ENCODE data around the gene ZMYM2. TPM values are rescaled to one million over a fixed set of nuclear protein-coding genes. Genes with fewer than 3 reads are reported as not detected.
A peak's percentile ranks its signal among the peaks of the same experiment; 100 is the strongest.

The ZMYM2 gene
- total and polyA plus RNA-seq, 10 of the 15 experiments (the other 5 are each of a cell fraction or from before 2014, with no cell fraction given): 9.5 to 60.4 (median 34.6) TPM

DNA sequence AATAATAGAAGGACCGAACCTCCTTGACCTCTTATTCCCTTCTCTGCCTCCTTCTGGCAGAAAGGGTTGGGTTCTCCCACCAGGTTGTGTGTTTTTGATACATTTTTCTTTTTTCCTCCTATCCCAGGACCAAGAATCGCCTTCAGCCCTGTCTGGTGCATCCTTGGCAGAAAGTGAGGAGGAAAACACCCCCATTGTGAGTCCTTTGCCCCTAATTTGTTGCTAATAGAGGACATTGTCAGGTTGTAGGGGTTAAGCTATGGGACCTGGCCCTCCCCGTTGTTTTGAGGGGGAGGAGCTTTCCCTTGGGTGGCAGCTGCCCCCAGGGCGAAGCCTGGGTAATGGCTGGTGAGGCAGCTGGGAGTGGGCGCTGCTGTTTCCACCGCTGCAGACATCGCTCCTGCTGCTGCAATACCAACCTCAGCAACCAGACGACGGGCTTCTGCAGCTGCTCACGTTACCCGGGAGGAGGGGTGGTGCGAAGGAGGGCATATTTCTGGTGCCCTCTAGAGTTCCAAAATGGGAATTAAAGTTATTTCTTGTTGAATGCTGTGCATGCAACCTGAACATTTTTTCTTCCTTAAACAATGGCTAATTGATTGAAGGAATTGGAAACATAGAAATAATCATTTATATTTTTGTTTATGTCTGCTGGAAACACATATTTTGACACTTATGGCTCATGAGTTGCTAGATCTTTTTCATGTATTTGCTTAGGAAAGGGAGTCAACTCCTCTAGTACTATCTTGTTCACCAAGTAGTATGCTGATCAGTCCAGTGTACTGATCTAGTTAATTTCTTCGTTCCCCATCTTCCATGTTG lies 1.5 kb downstream of the ZMYM2 start (continued):
- TF ChIP-seq RFX5 (IDR thresholded peaks at IDR 0.05; ENCODE audit: low read depth, low read length): no peak
- no peak for TF ChIP-seq EZH2 (IDR thresholded peaks at IDR 0.05; ENCODE audit: borderline replicate concordance, control insufficient read depth, low read depth, low read length)
- TF ChIP-seq KAT2A (conservative IDR thresholded peaks at IDR 0.05; ENCODE audit: control insufficient read depth, low read depth, low read length): no peak
- no peak for TF ChIP-seq NR2C1 (IDR thresholded peaks at IDR 0.05)
- no peak for TF ChIP-seq MEF2B (IDR thresholded peaks at IDR 0.05; ENCODE audit: partially characterized antibody, poor library complexity, severe bottlenecking)
- TF ChIP-seq LARP7 (IDR thresholded peaks at IDR 0.05): peak; percentile 26; the same call in 1 of the 2 replicates
- no peak for TF ChIP-seq NFYA (IDR thresholded peaks at IDR 0.05; ENCODE audit: borderline replicate concordance, low read depth, low read length)
- TF ChIP-seq CBFB (IDR thresholded peaks at IDR 0.05; ENCODE audit: low read depth): no peak
- TF ChIP-seq STAT3 (IDR thresholded peaks at IDR 0.05; ENCODE audit: low read depth, low read length): no peak
- TF ChIP-seq, protein P1, sequence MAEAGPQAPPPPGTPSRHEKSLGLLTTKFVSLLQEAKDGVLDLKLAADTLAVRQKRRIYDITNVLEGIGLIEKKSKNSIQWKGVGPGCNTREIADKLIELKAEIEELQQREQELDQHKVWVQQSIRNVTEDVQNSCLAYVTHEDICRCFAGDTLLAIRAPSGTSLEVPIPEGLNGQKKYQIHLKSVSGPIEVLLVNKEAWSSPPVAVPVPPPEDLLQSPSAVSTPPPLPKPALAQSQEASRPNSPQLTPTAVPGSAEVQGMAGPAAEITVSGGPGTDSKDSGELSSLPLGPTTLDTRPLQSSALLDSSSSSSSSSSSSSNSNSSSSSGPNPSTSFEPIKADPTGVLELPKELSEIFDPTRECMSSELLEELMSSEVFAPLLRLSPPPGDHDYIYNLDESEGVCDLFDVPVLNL (IDR thresholded peaks at IDR 0.05; ENCODE audit: low read depth, low read length): no peak
- TF ChIP-seq, protein P2, sequence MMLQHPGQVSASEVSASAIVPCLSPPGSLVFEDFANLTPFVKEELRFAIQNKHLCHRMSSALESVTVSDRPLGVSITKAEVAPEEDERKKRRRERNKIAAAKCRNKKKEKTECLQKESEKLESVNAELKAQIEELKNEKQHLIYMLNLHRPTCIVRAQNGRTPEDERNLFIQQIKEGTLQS (IDR thresholded peaks at IDR 0.05; ENCODE audit: borderline replicate concordance, extremely low read depth, low read depth, low read length): no peak
- peak; percentile 37; the same call in 1 of the 2 replicates for TF ChIP-seq CHD2 (IDR thresholded peaks at IDR 0.05; ENCODE audit: borderline replicate concordance, low read depth, low read length)
- no peak for TF ChIP-seq CHD1 (IDR thresholded peaks at IDR 0.05; ENCODE audit: low read depth, low read length)
- TF ChIP-seq SMC3 (IDR thresholded peaks at IDR 0.05; ENCODE audit: borderline replicate concordance, low read length): peak; percentile 64; the same call in 1 of the 2 replicates
- TF ChIP-seq, protein P3, sequence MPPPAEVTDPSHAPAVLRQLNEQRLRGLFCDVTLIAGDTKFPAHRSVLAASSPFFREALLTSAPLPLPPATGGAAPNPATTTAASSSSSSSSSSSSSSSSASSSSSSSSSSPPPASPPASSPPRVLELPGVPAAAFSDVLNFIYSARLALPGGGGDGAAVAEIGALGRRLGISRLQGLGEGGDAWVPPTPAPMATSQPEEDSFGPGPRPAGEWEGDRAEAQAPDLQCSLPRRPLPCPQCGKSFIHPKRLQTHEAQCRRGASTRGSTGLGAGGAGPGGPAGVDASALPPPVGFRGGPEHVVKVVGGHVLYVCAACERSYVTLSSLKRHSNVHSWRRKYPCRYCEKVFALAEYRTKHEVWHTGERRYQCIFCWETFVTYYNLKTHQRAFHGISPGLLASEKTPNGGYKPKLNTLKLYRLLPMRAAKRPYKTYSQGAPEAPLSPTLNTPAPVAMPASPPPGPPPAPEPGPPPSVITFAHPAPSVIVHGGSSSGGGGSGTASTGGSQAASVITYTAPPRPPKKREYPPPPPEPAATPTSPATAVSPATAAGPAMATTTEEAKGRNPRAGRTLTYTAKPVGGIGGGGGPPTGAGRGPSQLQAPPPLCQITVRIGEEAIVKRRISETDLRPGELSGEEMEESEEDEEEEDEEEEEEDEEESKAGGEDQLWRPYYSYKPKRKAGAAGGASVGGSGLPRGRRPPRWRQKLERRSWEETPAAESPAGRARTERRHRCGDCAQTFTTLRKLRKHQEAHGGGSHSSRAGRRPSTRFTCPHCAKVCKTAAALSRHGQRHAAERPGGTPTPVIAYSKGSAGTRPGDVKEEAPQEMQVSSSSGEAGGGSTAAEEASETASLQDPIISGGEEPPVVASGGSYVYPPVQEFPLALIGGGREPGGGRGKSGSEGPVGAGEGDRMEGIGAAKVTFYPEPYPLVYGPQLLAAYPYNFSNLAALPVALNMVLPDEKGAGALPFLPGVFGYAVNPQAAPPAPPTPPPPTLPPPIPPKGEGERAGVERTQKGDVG (CRISPR knock-in tag; IDR thresholded peaks at IDR 0.05): no peak
- no peak; a peak in 1 of 4 replicates for TF ChIP-seq EP300 (IDR thresholded peaks at IDR 0.05; ENCODE audit: borderline replicate concordance in 1 of 2, control insufficient read depth in 1 of 2, low read depth in 2 of 2, low read length in 2 of 2)
- TF ChIP-seq NRF1 (conservative IDR thresholded peaks at IDR 0.05; ENCODE audit: low read depth, low read length): no peak
- TF ChIP-seq SMAD1 (IDR thresholded peaks at IDR 0.05; ENCODE audit: low read depth, partially characterized antibody): no peak
- no peak for TF ChIP-seq GABPA (IDR thresholded peaks at IDR 0.05; ENCODE audit: low read depth)
- TF ChIP-seq MXI1 (IDR thresholded peaks at IDR 0.05; ENCODE audit: low read depth, low read length): peak; percentile 85
- TF ChIP-seq CHD4 (IDR thresholded peaks at IDR 0.05): no peak
- TF ChIP-seq HDGF (IDR thresholded peaks at IDR 0.05): 0 out of 2 replicates have a peak, but pooled peaks have one; percentile 25
